GM19468 (cell line): ENCODE results near the gene ATP6V0A4.
"Not testable (repeated sequence)": the region's sequence is repeated elsewhere in the genome, so short reads cannot be mapped to it uniquely, and the experiment has no call there.

ENCODE experiments used
- ATAC-seq: cut with Tn5 transposase; IDR thresholded peaks from one replicate; pipeline ENCODE4 v1.9.1; 2021; ENCODE audit warnings: mild to moderate bottlenecking, moderate library complexity, moderate number of reproducible peaks; ENCODE audit not compliant: unreplicated experiment; ENCODE audit errors: extremely low read depth

The ATP6V0A4 gene

GRCh38 chr7:138753610-138754009 lies 44.4 kb downstream of the ATP6V0A4 start:
- ATAC-seq: no peak

GRCh38 chr7:138753150-138753518 lies 44.9 kb downstream of the ATP6V0A4 start:
- ATAC-seq: no peak

GRCh38 chr7:138752518-138753149 lies 45.4 kb downstream of the ATP6V0A4 start:
- ATAC-seq: peak; percentile 90

GRCh38 chr7:138750901-138751464 lies 47.0 kb downstream of the ATP6V0A4 start:
- no peak for ATAC-seq

GRCh38 chr7:138750473-138750872 lies 47.5 kb downstream of the ATP6V0A4 start:
- no peak for ATAC-seq

GRCh38 chr7:138749960-138750359 lies 48.0 kb downstream of the ATP6V0A4 start:
- ATAC-seq: no peak

GRCh38 chr7:138748666-138749065 lies 49.3 kb downstream of the ATP6V0A4 start:
- no peak for ATAC-seq

GRCh38 chr7:138746073-138746472 lies 51.9 kb downstream of the ATP6V0A4 start:
- no peak for ATAC-seq

- no peak for ATAC-seq
These were observed 52.8 kb downstream of the ATP6V0A4 start for GRCh38 chr7:138745189-138745588.

- ATAC-seq: no peak
These were observed 56.6 kb downstream of the ATP6V0A4 start for GRCh38 chr7:138741453-138741735.

- no peak for ATAC-seq
These were observed 58.1 kb downstream of the ATP6V0A4 start for GRCh38 chr7:138739859-138740258.

GRCh38 chr7:138738551-138739335 lies 59.3 kb downstream of the ATP6V0A4 start:
- ATAC-seq: peak; percentile 84

GRCh38 chr7:138738114-138738513 lies 59.9 kb downstream of the ATP6V0A4 start:
- no peak for ATAC-seq

- no peak for ATAC-seq
These were observed 62.6 kb downstream of the ATP6V0A4 start for GRCh38 chr7:138735399-138735798.

GRCh38 chr7:138731733-138732132 lies 66.3 kb downstream of the ATP6V0A4 start:
- not testable (repeated sequence) for ATAC-seq

- ATAC-seq: no peak
These were observed 68.6 kb downstream of the ATP6V0A4 start for GRCh38 chr7:138729444-138729843.

GRCh38 chr7:138727336-138728099 lies 70.5 kb downstream of the ATP6V0A4 start:
- no peak for ATAC-seq

GRCh38 chr7:138726288-138726687 lies 71.7 kb downstream of the ATP6V0A4 start:
- no peak for ATAC-seq

GRCh38 chr7:138720286-138720685 lies 77.7 kb downstream of the ATP6V0A4 start:
- ATAC-seq: no peak

- ATAC-seq: no peak
These were observed 81.1 kb downstream of the ATP6V0A4 start for GRCh38 chr7:138716889-138717288.

- ATAC-seq: no peak
These were observed 84.8 kb downstream of the ATP6V0A4 start for GRCh38 chr7:138713191-138713590.
